ENCODE measurements around the gene KCNIP4. TPM values are rescaled to one million over a fixed set of nuclear protein-coding genes. Genes with fewer than 3 reads are reported as not detected.

The KCNIP4 gene
- total and polyA plus RNA-seq, 9 of the 15 experiments (the other 6 are each of a cell fraction or from before 2014, with no cell fraction given) = 0.25 to 0.41 TPM; not detected in 7

GRCh38 chr4:20883677-20884076 is 1064.9 kb downstream of the KCNIP4 start:
- Histone ChIP-seq H3K4me3 (no peak overlapping the region), H3K9ac (ENCODE audit: insufficient read depth in 1 of 2, low read depth in 2 of 2, low read length in 2 of 2) (no peak overlapping the region), H3K4me2 (ENCODE audit: insufficient read depth, low read length) (no peak overlapping the region), H3K9me3 (replicated peaks; ENCODE audit: control insufficient read depth, insufficient read depth, low read depth, low read length) (no peaks in the 10 kb centered on the region; the same call in 1 of the 2 replicates), H2AFZ (ENCODE audit: low read depth, low read length) (no peak overlapping the region), H3K79me2 (ENCODE audit: control insufficient read depth, insufficient read depth, low read length) (no peaks in the 10 kb centered on the region), H3K36me3 (ENCODE audit: control insufficient read depth, insufficient read depth, low read length) (no peaks in the 10 kb centered on the region), H3K27ac (ENCODE audit: extremely low read depth, low read depth, low read length) (no peak overlapping the region), H4K20me1 (replicated peaks; ENCODE audit: control insufficient read depth, insufficient read depth, low read length) (no peaks in the 10 kb centered on the region), H3K27me3 (ENCODE audit: control insufficient read depth in 2 of 2, insufficient read depth in 2 of 2, low read length in 2 of 2) (no peaks in the 10 kb centered on the region), H3K4me1 (replicated peaks in 1 of 2; ENCODE audit: control insufficient read depth in 2 of 2, insufficient read depth in 2 of 2, low read length in 2 of 2) (no peaks in the 10 kb centered on the region), H3K9me1 (ENCODE audit: control insufficient read depth, insufficient read depth, low read length) (no peaks in the 10 kb centered on the region)
- intact Hi-C loops (cut with micrococcal nuclease) = no loop called here
- ChIA-PET CTCF (ENCODE audit: low intra/inter-chr PET ratio) (no interaction called here), POLR2A (no interaction called here)
- in situ Hi-C loops (cut with MboI) = no loop called here
- FAIRE-seq (no peak), ATAC-seq (no peak), DNase-seq (ENCODE audit: extremely low read depth in 1 of 4, low spot score in 3 of 4) (no peak)
- 0% methylated on average over 3 of the region's 3 CpGs for WGBS (ENCODE audit: insufficient coverage, low coverage, missing lambda C conversion rate)
- no TSS peak for BruUV-seq (replicated peaks)
- TF ChIP-seq TSHZ1 (CRISPR knock-in tag; IDR thresholded peaks at IDR 0.05) = no peak
- no peak for TF ChIP-seq ZNF444 (CRISPR knock-in tag; IDR thresholded peaks at IDR 0.05)
- TF ChIP-seq TRIM24 (IDR thresholded peaks at IDR 0.05) = no peak
- TF ChIP-seq MLX (CRISPR knock-in tag; conservative IDR thresholded peaks at IDR 0.05) = no peak
- TF ChIP-seq SFPQ (IDR thresholded peaks at IDR 0.05; ENCODE audit: low read depth, low read length) = no peak
- no peak for TF ChIP-seq GMEB1 (CRISPR knock-in tag; IDR thresholded peaks at IDR 0.05)
- no peak for TF ChIP-seq TFAM (CRISPR knock-in tag; conservative IDR thresholded peaks at IDR 0.05)
- TF ChIP-seq GTF2E2 (tag; IDR thresholded peaks at IDR 0.05) = no peak
- no peak for TF ChIP-seq VEZF1 (CRISPR knock-in tag; IDR thresholded peaks at IDR 0.05)
- TF ChIP-seq CBX1 (IDR thresholded peaks at IDR 0.05; ENCODE audit: low read depth) = no peak
- no peak for TF ChIP-seq RAD21 (CRISPR knock-in tag; conservative IDR thresholded peaks at IDR 0.05 in 1 of 2, IDR thresholded peaks at IDR 0.05 in 1 of 2)
